ENCODE measurements around the gene CFAP410. TPM values are rescaled to one million over a fixed set of nuclear protein-coding genes. Genes with fewer than 3 reads are reported as not detected.

The CFAP410 gene
- total and polyA plus RNA-seq, 2 donors (not counting 3 experiments of a cell fraction or from before 2014, with no cell fraction given): 7.2 to 12.2 TPM

DNA sequence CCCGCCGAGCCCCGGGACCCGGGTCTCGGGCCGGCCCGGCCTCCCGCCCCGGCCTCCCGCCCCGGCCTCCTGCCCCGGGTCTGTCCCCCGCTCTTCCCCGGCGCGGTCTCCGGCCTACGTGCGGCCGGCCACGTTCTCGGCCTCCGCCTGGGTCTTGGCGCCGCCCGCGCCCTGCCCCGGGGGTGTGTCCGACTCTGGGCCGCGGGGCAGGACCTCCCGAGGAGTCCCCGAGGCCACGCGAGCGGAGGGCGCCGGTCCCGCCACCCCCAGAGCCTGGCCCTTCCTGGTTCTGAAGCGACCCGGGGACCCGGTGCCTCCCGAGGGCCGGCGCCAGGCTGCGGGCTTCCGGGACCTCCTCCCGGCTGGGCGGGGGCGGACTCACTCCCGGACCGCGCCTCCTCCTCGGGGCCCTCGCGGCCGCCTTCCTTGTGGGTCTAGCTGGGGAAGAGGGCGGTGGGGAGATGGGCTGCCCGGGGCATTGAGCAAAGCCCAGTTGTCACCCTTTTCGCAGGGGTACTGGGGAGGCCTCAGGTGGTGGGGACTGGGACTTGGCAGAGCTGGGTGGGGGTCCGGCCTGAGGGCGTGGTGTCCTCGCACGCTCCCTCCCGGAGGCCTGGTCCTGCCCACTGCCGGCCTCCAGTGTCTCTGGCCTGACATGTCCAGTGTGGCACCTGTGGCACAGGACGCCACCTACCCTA is 38.8 kb downstream of the CFAP410 start:
- peak; percentile 53 for DNase-seq (ENCODE audit: low read depth, low spot score)
- BruUV-seq (replicated peaks): no TSS peak
- no peaks in the 10 kb centered on the region for H3K9me1 ChIP-seq (replicated peaks; ENCODE audit: control insufficient read depth, extremely low read depth, insufficient read depth, low read length)
- peak; percentile 42 for FAIRE-seq
- peak overlapping the region; percentile 79 for H3K9ac ChIP-seq (replicated peaks; ENCODE audit: extremely low read depth, insufficient read depth, low read length)
- H4K20me1 ChIP-seq (replicated peaks; ENCODE audit: control insufficient read depth, extremely low read depth, insufficient read depth, low read length): no peaks in the 10 kb centered on the region
- H3K27ac ChIP-seq (ENCODE audit: insufficient read depth, low read depth, low read length): peak overlapping the region; percentile 68
- intact Hi-C loops (cut with micrococcal nuclease) (no loop called here), dilution Hi-C loops (cut with MboI; ENCODE audit: extremely low pct_ligation_motif_present, low sequenced_read_pairs) (no loop called here)
- H3K79me2 ChIP-seq (ENCODE audit: control insufficient read depth, insufficient read depth, low read length): peaks cover 39% of the 10 kb centered on the region
- TF ChIP-seq POLR2A (IDR thresholded peaks at IDR 0.05; ENCODE audit: low read depth, low read length) (peak; percentile 64), MYC (IDR thresholded peaks at IDR 0.05; ENCODE audit: low read depth, low read length) (no peak), POLR2AphosphoS5 (IDR thresholded peaks at IDR 0.05; ENCODE audit: insufficient read depth, low read depth, low read length) (peak; percentile 59)
- no peaks in the 10 kb centered on the region for H3K27me3 ChIP-seq (ENCODE audit: control insufficient read depth in 2 of 2, insufficient read depth in 2 of 2, low read length in 2 of 2)
- H2AFZ ChIP-seq (ENCODE audit: low read depth, low read length): peak overlapping the region; percentile 14
- ChIA-PET CTCF (interaction anchor here (1.0 to 1.2 kb wide), 3 partner anchors 26 to 493 kb away, joined by 3 read pairs; no protein-coding TSS in a partner anchor), POLR2A (no interaction called here)
- H3K36me3 ChIP-seq (ENCODE audit: control insufficient read depth in 2 of 2, extremely low read depth in 1 of 2, insufficient read depth in 2 of 2, low read length in 2 of 2): no peaks in the 10 kb centered on the region
- peak overlapping the region; percentile 57 to 82 (median 65) for H3K4me3 ChIP-seq (replicated peaks in 1 of 3; ENCODE audit: insufficient read depth in 1 of 3, low read depth in 1 of 3, low read length in 3 of 3)
- H3K9me3 ChIP-seq (replicated peaks; ENCODE audit: control insufficient read depth, insufficient read depth, low read length): no peaks in the 10 kb centered on the region
- H3K4me2 ChIP-seq (ENCODE audit: insufficient read depth, low read length): peak overlapping the region; percentile 77
- peaks cover 19% of the 10 kb centered on the region for H3K4me1 ChIP-seq (ENCODE audit: control insufficient read depth, extremely low read depth, insufficient read depth, low read length)

DNA sequence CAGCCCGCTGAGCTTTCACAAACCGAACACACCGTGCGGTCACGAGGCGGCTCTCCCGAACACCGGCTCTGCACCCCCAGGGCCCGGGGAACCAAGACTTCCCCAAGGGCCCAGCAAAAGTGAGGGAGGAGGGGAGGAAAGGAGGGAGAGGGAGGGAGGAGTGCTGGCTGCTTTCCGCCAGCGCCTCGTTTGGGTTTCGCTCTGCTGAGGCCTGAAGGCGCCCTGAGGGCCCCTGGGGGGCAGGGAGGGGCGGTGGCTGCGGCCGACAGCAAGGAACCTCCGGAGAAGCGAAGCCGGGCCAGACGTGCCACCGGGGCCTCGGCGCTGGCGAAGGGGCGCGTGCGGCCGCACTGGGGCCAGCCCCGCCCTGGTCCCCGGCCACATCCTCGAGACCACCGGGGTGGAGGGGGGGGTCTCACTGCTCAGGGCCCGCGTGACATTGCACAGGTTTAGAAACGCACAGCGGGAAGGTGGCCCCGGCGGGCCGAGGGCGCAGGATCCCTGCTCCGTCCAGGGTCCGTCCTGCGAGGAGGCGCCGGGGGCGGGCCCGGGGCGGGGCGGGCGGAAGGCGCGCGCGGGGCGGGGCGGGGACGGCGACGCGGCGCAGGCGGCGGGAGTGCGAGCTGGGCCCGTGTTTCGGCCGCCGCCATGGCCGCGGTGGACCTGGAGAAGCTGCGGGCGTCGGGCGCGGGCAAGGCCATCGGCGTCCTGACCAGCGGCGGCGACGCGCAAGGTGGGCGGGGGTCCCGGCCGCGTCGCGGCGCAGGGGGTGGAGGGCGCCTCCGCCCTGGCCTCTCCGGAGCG is 39.5 kb downstream of the CFAP410 start, which contains the start of gene PFKL:
PFKL (plus strand) TSS at position 596 of the 804 bp plus-strand sequence; CDS start at position 649, 53 bp downstream.
- CTCF ChIA-PET: interaction anchor here (1.0 to 1.2 kb wide), 2 partner anchors 25 to 286 kb away, joined by 3 read pairs; no protein-coding TSS in a partner anchor
- TF ChIP-seq POLR2A (IDR thresholded peaks at IDR 0.05; ENCODE audit: low read depth, low read length) (peak; percentile 51), JUN (IDR thresholded peaks at IDR 0.05; ENCODE audit: borderline replicate concordance, insufficient read depth, insufficient read length, low read depth) (no peak), GATA2 (IDR thresholded peaks at IDR 0.05; ENCODE audit: insufficient read depth, insufficient read length, low read depth, low read length) (no peak), MYC (IDR thresholded peaks at IDR 0.05; ENCODE audit: low read depth, low read length) (no peak), POLR2AphosphoS5 (IDR thresholded peaks at IDR 0.05; ENCODE audit: insufficient read depth, low read depth, low read length) (peak; percentile 52), FOS (IDR thresholded peaks at IDR 0.05; ENCODE audit: borderline replicate concordance, insufficient read depth, low read length) (no peak), EZH2 (IDR thresholded peaks at IDR 0.05; ENCODE audit: borderline replicate concordance, low read depth, low read length, severe bottlenecking) (no peak)
- TF ChIP-seq, protein P1, sequence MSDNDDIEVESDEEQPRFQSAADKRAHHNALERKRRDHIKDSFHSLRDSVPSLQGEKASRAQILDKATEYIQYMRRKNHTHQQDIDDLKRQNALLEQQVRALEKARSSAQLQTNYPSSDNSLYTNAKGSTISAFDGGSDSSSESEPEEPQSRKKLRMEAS (IDR thresholded peaks at IDR 0.05; ENCODE audit: insufficient read depth, insufficient read length): no peak
- TF ChIP-seq, protein P2, sequence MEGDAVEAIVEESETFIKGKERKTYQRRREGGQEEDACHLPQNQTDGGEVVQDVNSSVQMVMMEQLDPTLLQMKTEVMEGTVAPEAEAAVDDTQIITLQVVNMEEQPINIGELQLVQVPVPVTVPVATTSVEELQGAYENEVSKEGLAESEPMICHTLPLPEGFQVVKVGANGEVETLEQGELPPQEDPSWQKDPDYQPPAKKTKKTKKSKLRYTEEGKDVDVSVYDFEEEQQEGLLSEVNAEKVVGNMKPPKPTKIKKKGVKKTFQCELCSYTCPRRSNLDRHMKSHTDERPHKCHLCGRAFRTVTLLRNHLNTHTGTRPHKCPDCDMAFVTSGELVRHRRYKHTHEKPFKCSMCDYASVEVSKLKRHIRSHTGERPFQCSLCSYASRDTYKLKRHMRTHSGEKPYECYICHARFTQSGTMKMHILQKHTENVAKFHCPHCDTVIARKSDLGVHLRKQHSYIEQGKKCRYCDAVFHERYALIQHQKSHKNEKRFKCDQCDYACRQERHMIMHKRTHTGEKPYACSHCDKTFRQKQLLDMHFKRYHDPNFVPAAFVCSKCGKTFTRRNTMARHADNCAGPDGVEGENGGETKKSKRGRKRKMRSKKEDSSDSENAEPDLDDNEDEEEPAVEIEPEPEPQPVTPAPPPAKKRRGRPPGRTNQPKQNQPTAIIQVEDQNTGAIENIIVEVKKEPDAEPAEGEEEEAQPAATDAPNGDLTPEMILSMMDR (IDR thresholded peaks at IDR 0.05; ENCODE audit: extremely low read depth in 1 of 2, insufficient read depth in 1 of 2, low read depth in 1 of 2, low read length in 2 of 2): no peak
- no peak for FAIRE-seq

More for the DNA sequence above, 39.5 kb downstream of the CFAP410 start, which contains the start of gene PFKL:
- dilution Hi-C loops (cut with MboI; ENCODE audit: extremely low pct_ligation_motif_present, low sequenced_read_pairs) (no loop called here), intact Hi-C loops (cut with micrococcal nuclease) (no loop called here)
- no peaks in the 10 kb centered on the region for H3K27me3 ChIP-seq (ENCODE audit: control insufficient read depth in 2 of 2, insufficient read depth in 2 of 2, low read length in 2 of 2)
- DNase-seq (ENCODE audit: low read depth, low spot score): peak; percentile 38
- H3K9ac ChIP-seq (replicated peaks; ENCODE audit: extremely low read depth, insufficient read depth, low read length): peak within 1 kb of the TSS; percentile 79
- peak within 1 kb of the TSS; percentile 57 to 82 (median 65) for H3K4me3 ChIP-seq (replicated peaks in 1 of 3; ENCODE audit: insufficient read depth in 1 of 3, low read depth in 1 of 3, low read length in 3 of 3)
- no peaks in the 10 kb centered on the region for H4K20me1 ChIP-seq (replicated peaks; ENCODE audit: control insufficient read depth, extremely low read depth, insufficient read depth, low read length)
- peaks cover 32% of the 10 kb centered on the region for H3K79me2 ChIP-seq (ENCODE audit: control insufficient read depth, insufficient read depth, low read length)
- H3K4me1 ChIP-seq (ENCODE audit: control insufficient read depth, extremely low read depth, insufficient read depth, low read length): peaks cover 12% of the 10 kb centered on the region
- no peaks in the 10 kb centered on the region for H3K9me3 ChIP-seq (replicated peaks; ENCODE audit: control insufficient read depth, insufficient read depth, low read length)
- H3K36me3 ChIP-seq (ENCODE audit: control insufficient read depth in 2 of 2, extremely low read depth in 1 of 2, insufficient read depth in 2 of 2, low read length in 2 of 2): no peaks in the 10 kb centered on the region
- H2AFZ ChIP-seq (ENCODE audit: low read depth, low read length): peak within 1 kb of the TSS; percentile 92
- peak within 1 kb of the TSS; percentile 68 for H3K27ac ChIP-seq (ENCODE audit: insufficient read depth, low read depth, low read length)
- BruUV-seq (replicated peaks): TSS peak; percentile 59
- POLR2A ChIA-PET: no interaction called here
- no peaks in the 10 kb centered on the region for H3K9me1 ChIP-seq (replicated peaks; ENCODE audit: control insufficient read depth, extremely low read depth, insufficient read depth, low read length)
- H3K4me2 ChIP-seq (ENCODE audit: insufficient read depth, low read length): peak within 1 kb of the TSS; percentile 77

Measured in endothelial cell of umbilical vein (primary cell).